Muscle layer of duodenum (tissue), 2 donors: ENCODE data around the gene CCDC170.
A peak's percentile ranks its signal among the peaks of the same experiment; 100 is the strongest.
"Not testable (repeated sequence)": the region's sequence is repeated elsewhere in the genome, so short reads cannot be mapped to it uniquely, and the experiment has no call there.

ENCODE experiments used
- H3K27ac ChIP-seq: one replicate; pipeline ENCODE4 v1.7.0; 2013; ENCODE audit warnings: mild to moderate bottlenecking, low read length
- H3K27me3 ChIP-seq: one replicate; pipeline ENCODE4 v1.7.0; 2013; ENCODE audit warnings: low read depth, mild to moderate bottlenecking, control low read depth, low read length
- H3K36me3 ChIP-seq, 2 donors: one replicate each; pipeline ENCODE4 v1.7.0; 2013; ENCODE audit warnings: low read length in 2 of 2, control low read depth in 1 of 2, mild to moderate bottlenecking in 1 of 2; ENCODE audit not compliant: insufficient read depth in 2 of 2, control insufficient read depth in 1 of 2
- H3K4me1 ChIP-seq, 2 donors: one replicate each; pipeline ENCODE4 v1.7.0; 2013; ENCODE audit warnings: low read length in 2 of 2, mild to moderate bottlenecking in 2 of 2, control low read depth in 1 of 2, moderate library complexity in 1 of 2; ENCODE audit not compliant: insufficient read depth in 2 of 2, control insufficient read depth in 1 of 2
- H3K4me3 ChIP-seq, 2 donors: one replicate each; pipeline ENCODE4 v1.7.0; 2013; ENCODE audit warnings: low read length in 2 of 2, low read depth in 1 of 2, mild to moderate bottlenecking in 1 of 2
- H3K9me3 ChIP-seq, 2 donors: one replicate each; pipeline ENCODE4 v1.7.0; 2013; ENCODE audit warnings: low read length in 2 of 2, control low read depth in 1 of 2, mild to moderate bottlenecking in 1 of 2; ENCODE audit not compliant: control insufficient read depth in 1 of 2
- donor health status: healthy.

Gene CCDC170

DNA sequence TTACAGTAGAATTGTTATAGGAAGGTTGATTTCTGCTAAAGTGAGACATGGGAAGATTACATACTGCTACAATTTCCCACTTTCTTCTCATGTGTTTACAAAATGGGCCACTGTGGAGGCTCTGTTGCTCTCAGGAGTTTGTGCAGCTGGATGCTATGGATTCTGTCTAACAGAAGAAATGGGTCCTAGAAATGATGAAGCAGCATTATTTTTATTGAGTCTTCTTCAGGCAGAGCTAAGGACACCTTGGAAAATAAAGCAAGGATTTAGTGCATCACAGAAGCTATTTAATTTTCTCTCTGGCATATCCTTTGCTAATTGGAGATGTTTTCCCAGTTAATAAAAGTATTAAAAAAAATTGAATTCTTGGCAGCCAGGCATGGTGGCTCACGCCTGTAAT is 29.2 kb downstream of the CCDC170 start:
- Histone ChIP-seq H3K36me3 (no peaks in the 10 kb centered on the region), H3K4me1 (no peaks in the 10 kb centered on the region), H3K27ac (no peak overlapping the region), H3K27me3 (no peaks in the 10 kb centered on the region), H3K4me3 (no peak overlapping the region), H3K9me3 (peaks cover 5 to 25% of the 10 kb centered on the region in 2 donors)

GRCh38 chr6:151524059-151524458 is 30.2 kb downstream of the CCDC170 start:
- no peak overlapping the region for H3K4me3 ChIP-seq
- H3K27ac ChIP-seq: no peak overlapping the region
- H3K9me3 ChIP-seq: peaks cover 5 to 19% of the 10 kb centered on the region in 2 donors
- H3K36me3 ChIP-seq: no peaks in the 10 kb centered on the region
- no peaks in the 10 kb centered on the region for H3K27me3 ChIP-seq
- no peaks in the 10 kb centered on the region for H3K4me1 ChIP-seq

DNA sequence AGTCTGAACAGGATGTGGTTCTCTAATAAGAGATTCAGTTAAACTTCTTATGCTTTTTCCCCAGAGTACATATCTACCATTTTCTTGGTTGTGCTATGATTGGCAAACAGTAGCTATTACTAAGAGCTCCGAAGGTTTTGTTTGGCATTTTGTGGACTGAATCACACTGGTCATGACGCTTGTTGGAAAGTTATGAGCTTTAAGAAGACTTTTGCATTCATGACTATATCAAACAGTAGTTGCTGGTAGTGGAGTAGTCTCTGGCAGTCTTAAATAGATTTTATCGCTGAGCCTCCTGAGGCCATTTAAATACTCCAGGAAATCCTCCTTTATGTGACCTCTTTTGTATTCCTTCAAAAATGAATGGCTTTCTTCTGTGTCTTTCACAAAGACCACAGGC is 40.8 kb downstream of the CCDC170 start:
- Histone ChIP-seq H3K27ac (no peak overlapping the region), H3K9me3 (peaks cover 3 to 4% of the 10 kb centered on the region in 2 donors), H3K36me3 (no peaks in the 10 kb centered on the region), H3K4me1 (no peaks in the 10 kb centered on the region), H3K4me3 (no peak overlapping the region), H3K27me3 (no peaks in the 10 kb centered on the region)

- H3K36me3 ChIP-seq: no peaks in the 10 kb centered on the region
- no peaks in the 10 kb centered on the region for H3K27me3 ChIP-seq
- H3K9me3 ChIP-seq: peaks cover 8 to 10% of the 10 kb centered on the region in 2 donors
- no peaks in the 10 kb centered on the region for H3K4me1 ChIP-seq
- H3K27ac ChIP-seq: no peak overlapping the region
- no peak overlapping the region for H3K4me3 ChIP-seq
Observed at GRCh38 chr6:151535476-151536187, 41.8 kb downstream of the CCDC170 start.

GRCh38 chr6:151536188-151536479 is 42.3 kb downstream of the CCDC170 start:
- H3K27ac ChIP-seq: no peak overlapping the region
- no peak overlapping the region for H3K4me3 ChIP-seq
- peaks cover 8 to 12% of the 10 kb centered on the region in 2 donors for H3K9me3 ChIP-seq
- H3K4me1 ChIP-seq: no peaks in the 10 kb centered on the region
- no peaks in the 10 kb centered on the region for H3K27me3 ChIP-seq
- H3K36me3 ChIP-seq: no peaks in the 10 kb centered on the region

DNA sequence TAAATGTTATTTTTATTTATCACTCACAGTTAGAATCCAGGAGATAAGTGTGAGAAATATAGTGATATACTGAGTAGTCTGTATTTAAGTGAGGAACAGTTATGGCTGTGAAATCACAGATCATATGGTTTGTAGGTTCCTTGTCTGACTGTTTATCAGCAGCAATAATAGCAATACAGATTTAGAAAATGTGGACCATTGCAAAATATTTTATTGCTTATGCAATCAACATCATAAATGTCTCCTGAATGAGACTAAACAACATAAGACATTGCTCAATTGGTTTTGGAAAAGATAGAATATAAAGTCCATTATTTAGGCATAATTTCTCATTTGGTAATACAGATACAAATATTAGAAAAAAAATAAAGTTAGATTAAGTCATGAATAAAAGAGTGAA is 43.7 kb downstream of the CCDC170 start:
- Histone ChIP-seq H3K9me3 (peaks cover 8 to 12% of the 10 kb centered on the region in 2 donors), H3K36me3 (no peaks in the 10 kb centered on the region), H3K4me3 (no peak overlapping the region), H3K4me1 (no peaks in the 10 kb centered on the region), H3K27me3 (no peaks in the 10 kb centered on the region), H3K27ac (no peak overlapping the region)

DNA sequence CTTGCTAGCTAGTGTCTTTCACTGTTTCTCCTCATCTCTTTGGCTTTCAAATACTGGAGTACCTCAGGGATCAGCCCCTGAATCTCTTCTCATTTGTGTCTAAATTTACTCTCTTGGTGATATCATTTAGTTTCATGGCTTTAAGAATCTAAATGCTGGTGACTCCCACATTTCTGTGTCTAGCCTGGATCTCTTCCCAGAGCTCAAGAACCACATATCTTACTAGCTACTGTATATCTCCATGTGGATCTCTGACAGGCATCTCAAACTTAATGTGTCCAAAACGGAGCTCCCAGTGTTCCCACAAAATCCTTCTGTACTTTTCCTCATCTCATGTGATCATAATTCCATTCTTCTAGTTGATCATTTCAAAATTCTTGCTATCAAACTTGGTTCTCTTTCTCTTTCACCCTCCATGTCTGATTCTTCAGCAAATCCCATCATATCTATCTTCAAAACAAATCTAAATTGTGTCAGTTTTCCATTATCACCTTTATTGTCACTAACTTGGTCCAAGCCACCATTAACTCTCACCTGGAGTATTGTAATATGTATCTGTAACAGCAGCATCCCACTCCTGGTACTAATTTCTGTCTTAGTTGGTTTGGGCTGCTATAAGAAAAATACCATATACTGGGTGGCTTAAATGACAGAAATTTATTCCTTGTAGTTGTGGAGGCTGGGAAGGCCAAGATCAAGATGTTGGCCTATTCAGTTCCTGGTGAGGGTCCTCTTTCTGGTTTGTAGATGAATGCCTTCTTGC is 45.9 kb downstream of the CCDC170 start:
- Histone ChIP-seq H3K36me3 (no peaks in the 10 kb centered on the region), H3K27ac (no peak overlapping the region), H3K4me1 (no peaks in the 10 kb centered on the region)

GRCh38 chr6:151544453-151544852 is 50.6 kb downstream of the CCDC170 start:
- Histone ChIP-seq H3K27me3 (no peaks in the 10 kb centered on the region), H3K36me3 (no peaks in the 10 kb centered on the region), H3K4me1 (no peaks in the 10 kb centered on the region), H3K27ac (no peak overlapping the region), H3K4me3 (no peak overlapping the region), H3K9me3 (peaks cover 6 to 11% of the 10 kb centered on the region in 2 donors)

More for the DNA sequence above, 45.9 kb downstream of the CCDC170 start:
- no peaks in the 10 kb centered on the region for H3K27me3 ChIP-seq
- H3K9me3 ChIP-seq: peaks cover 8 to 12% of the 10 kb centered on the region in 2 donors
- H3K4me3 ChIP-seq: peak overlapping the region in 1 of 2 donors; percentile 6

DNA sequence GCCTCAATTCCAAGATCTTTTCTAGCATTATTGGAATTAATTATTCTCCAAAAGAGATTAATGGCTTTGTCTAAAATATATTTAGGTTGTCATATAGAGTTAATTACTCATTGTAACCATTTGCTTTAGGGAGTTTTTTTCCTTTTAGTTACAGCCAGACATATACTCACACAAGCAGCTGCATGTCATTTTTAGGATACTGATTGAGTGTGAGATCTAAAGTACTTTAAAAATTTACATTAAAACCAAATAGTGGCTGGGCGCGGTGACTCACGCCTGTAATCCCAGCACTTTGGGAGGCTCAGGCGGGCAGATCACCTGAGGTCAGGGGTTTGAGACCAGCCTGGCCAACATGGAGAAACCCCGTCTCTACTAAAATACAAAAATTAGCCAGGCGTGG is 51.1 kb downstream of the CCDC170 start:
- H3K36me3 ChIP-seq, H3K4me3 ChIP-seq, H3K9me3 ChIP-seq, H3K27ac ChIP-seq, H3K27me3 ChIP-seq, H3K4me1 ChIP-seq: not testable (repeated sequence)

- Histone ChIP-seq H3K9me3 (peaks cover 0 to 15% of the 10 kb centered on the region in 2 donors), H3K27me3 (no peaks in the 10 kb centered on the region), H3K4me3 (no peak overlapping the region), H3K4me1 (no peaks in the 10 kb centered on the region), H3K27ac (no peak overlapping the region), H3K36me3 (no peaks in the 10 kb centered on the region)
Observed at GRCh38 chr6:151546941-151547659, 53.3 kb downstream of the CCDC170 start.

GRCh38 chr6:151548201-151548600 is 54.4 kb downstream of the CCDC170 start:
- Histone ChIP-seq H3K27ac (no peak overlapping the region), H3K9me3 (peaks cover 0 to 15% of the 10 kb centered on the region in 2 donors), H3K4me1 (no peaks in the 10 kb centered on the region), H3K4me3 (no peak overlapping the region), H3K27me3 (no peaks in the 10 kb centered on the region), H3K36me3 (no peaks in the 10 kb centered on the region)
